GM10266 (cell line): Measurements from ENCODE around the gene DNAH3.

Source experiments
- DNase-seq: peaks from one replicate; pipeline ENCODE4 v3.0.0; 2012; ENCODE audit errors: extremely low spot score
- CTCF ChIP-seq: IDR thresholded peaks from 2 replicates; pipeline ENCODE4 v1.5.1; 2012; ENCODE audit warnings: mild to moderate bottlenecking, low read depth; ENCODE audit not compliant: control insufficient read depth, insufficient read depth; ENCODE audit errors: missing control alignments

DNAH3 gene

DNA sequence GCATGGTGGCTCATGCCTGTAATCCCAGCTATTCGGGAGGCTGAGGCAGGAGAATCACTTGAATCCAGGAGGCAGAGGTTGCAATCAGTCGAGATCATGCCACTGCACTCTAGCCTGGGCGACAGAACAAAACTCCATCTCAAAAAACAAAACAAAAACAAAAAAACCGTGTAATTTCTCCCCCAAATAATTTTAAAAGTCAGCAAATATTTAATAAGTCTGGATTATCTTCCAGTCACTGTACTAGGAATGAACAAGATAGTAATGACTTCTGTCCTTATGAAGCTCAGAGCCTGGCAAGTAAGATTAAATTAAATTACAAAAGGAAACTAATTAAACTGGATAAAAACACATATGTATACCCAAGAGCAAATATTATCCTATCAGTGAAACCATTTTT is 113.5 kb downstream of the DNAH3 start:
- TF ChIP-seq CTCF, result no peak
- DNase-seq, result no peak

DNA sequence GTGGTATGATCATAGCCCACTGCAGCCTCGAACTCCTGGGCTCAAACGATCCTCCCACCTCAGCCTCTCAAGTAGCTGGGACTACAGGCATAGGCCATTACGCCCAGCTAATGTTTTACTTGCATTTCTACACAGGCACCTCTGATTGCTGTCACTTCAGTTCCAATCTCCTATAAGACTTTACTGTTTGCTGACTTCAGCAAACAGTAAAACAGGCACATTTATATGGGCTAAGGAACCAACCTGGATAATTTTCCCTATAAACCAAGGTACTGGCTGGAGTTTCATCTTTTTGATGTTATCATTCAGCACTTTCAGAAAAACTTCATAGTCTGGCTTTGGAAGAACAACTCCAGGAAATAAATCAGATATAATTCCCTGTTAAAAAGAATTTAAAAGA is 114.2 kb downstream of the DNAH3 start:
- TF ChIP-seq CTCF, result no peak
- no peak for DNase-seq

DNA sequence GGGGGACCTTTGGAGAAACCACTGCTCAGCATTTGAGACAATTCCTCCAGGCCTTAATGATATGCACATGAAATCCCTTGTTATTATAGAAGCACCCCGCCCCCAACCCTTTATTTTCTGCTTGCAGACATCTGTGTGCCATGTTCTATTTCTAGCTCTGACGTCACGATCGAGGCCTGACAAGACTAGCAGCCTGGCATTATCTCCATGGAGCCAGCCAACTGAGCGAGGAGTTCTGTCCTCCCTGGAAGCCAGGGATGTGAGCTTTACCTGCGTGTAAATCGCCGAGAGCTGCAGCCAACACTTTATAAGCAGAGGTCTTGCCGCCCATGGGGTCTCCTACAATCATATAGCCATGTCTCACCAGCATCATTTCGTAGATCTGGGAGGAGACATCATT is 116.9 kb downstream of the DNAH3 start:
- DNase-seq, result no peak
- no peak for TF ChIP-seq CTCF

- no peak for TF ChIP-seq CTCF
- DNase-seq, result no peak
These were observed 117.4 kb downstream of the DNAH3 start for GRCh38 chr16:21033264-21033663.

DNA sequence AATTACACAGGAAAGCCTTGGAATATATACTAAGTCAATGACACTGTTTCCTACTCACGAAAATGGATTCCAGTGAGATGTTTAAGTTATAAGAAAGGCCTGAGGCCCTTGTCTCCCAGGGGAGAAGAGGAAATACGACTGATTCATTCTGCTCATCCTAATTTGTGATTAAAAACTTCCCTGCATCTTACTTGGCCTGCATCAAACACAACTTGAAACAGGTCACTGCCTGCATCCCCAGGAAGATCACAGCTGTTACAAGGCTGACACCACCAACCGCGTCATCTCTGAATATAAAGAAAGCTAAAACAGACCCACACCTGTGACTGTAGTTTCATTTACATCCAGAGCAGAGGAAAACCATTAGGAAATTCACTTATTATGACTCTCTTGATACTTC is 121.9 kb downstream of the DNAH3 start:
- DNase-seq, result no peak
- TF ChIP-seq CTCF, result no peak

DNA sequence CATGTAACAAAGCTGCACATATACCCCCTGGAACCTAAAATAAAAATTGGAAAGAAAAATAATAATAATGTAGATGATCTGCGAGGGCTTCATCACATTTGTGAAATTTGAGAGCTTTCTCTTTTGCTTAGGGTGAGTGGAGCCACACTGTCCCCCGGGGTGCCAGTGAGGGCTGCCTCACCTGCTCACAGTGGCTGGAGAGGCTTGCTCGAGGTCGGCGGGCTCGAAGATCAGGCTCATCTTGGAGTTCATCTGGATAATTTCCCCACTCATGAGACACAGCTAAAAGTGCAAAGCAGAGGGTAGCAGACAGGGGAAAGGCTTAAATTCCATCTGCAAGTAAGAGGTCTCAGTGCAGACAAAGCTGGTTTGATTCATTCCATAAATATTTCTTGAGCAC is 123.8 kb downstream of the DNAH3 start:
- no peak for DNase-seq
- no peak for TF ChIP-seq CTCF

- TF ChIP-seq CTCF, result no peak
- no peak for DNase-seq
These were observed 127.0 kb downstream of the DNAH3 start for GRCh38 chr16:21023509-21024202.
